RWPE2 (cell line): Measurements from ENCODE around the gene PHF23.

Experiments used
- ATAC-seq: fragments of 200-7000 bp; cut with Tn5 transposase; 3 replicates; pipeline ENCODE4 v1.9.1; 2021; ENCODE audit warnings: low read depth
- DNase-seq: peaks from one replicate; pipeline ENCODE4 v3.0.0-alpha.2; 2020; ENCODE audit warnings: low spot score
- H3K27ac ChIP-seq: fragments of 450-650 bp; 2 replicates; pipeline ENCODE4 v1.5.1; 2017; ENCODE audit warnings: mild to moderate bottlenecking; ENCODE audit not compliant: poor library complexity, severe bottlenecking
- H3K27me3 ChIP-seq: fragments of 250-450 bp; sonication (Bioruptor Pico); 2 replicates; pipeline ENCODE4 v1.5.1; 2021; ENCODE audit warnings: mild to moderate bottlenecking, moderate library complexity; ENCODE audit not compliant: insufficient read depth, poor library complexity, severe bottlenecking
- H3K36me3 ChIP-seq: fragments of 250-450 bp; sonication (Bioruptor Pico); 2 replicates; pipeline ENCODE4 v1.5.1; 2020; ENCODE audit warnings: low read depth, mild to moderate bottlenecking, moderate library complexity
- H3K4me1 ChIP-seq: fragments of 250-450 bp; sonication (Bioruptor Pico); 2 replicates; pipeline ENCODE4 v1.5.1; 2021; ENCODE audit warnings: mild to moderate bottlenecking, moderate library complexity; ENCODE audit not compliant: insufficient read depth, poor library complexity, severe bottlenecking
- H3K4me3 ChIP-seq: fragments of 250-450 bp; sonication (Bioruptor Pico); 2 replicates; pipeline ENCODE4 v1.5.1; 2021; ENCODE audit warnings: mild to moderate bottlenecking, moderate library complexity; ENCODE audit not compliant: severe bottlenecking
- H3K9me3 ChIP-seq: fragments of 250-450 bp; sonication (Bioruptor Pico); 2 replicates; pipeline ENCODE4 v1.5.1; 2021; ENCODE audit warnings: mild to moderate bottlenecking, moderate library complexity; ENCODE audit not compliant: severe bottlenecking
- TF ChIP-seq, protein P1 (sequence below): fragments of 450-650 bp; IDR thresholded peaks from one replicate; pipeline ENCODE4 v1.5.1; 2017; ENCODE audit warnings: mild to moderate bottlenecking, moderate library complexity; ENCODE audit not compliant: poor library complexity, severe bottlenecking

Gene PHF23

DNA sequence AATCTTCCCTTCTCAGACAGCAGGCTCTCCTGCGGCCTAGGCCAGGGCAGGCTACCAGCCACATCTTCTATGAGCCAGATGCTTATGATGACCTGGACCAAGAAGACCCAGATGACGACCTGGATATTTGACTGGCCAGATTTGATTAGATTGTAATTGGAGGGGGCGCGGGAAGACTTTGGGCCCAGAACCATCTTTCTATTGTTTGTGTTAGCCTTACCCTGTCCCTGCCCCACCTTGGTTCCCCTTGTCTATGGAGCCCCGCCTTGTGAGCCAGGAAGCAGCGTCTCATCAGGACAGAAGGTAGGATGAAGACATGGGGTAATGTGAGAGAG is 20.3 kb upstream of the PHF23 start:
- Histone ChIP-seq H3K4me1 (peaks cover 22% of the 10 kb centered on the region), H3K36me3 (peaks cover 61% of the 10 kb centered on the region), H3K4me3 (no peak overlapping the region), H3K27ac (peak overlapping the region; percentile 86), H3K9me3 (no peaks in the 10 kb centered on the region), H3K27me3 (no peaks in the 10 kb centered on the region)
- no peak for DNase-seq
- TF ChIP-seq, protein P1, sequence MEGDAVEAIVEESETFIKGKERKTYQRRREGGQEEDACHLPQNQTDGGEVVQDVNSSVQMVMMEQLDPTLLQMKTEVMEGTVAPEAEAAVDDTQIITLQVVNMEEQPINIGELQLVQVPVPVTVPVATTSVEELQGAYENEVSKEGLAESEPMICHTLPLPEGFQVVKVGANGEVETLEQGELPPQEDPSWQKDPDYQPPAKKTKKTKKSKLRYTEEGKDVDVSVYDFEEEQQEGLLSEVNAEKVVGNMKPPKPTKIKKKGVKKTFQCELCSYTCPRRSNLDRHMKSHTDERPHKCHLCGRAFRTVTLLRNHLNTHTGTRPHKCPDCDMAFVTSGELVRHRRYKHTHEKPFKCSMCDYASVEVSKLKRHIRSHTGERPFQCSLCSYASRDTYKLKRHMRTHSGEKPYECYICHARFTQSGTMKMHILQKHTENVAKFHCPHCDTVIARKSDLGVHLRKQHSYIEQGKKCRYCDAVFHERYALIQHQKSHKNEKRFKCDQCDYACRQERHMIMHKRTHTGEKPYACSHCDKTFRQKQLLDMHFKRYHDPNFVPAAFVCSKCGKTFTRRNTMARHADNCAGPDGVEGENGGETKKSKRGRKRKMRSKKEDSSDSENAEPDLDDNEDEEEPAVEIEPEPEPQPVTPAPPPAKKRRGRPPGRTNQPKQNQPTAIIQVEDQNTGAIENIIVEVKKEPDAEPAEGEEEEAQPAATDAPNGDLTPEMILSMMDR: no peak
- no peak for ATAC-seq

DNA sequence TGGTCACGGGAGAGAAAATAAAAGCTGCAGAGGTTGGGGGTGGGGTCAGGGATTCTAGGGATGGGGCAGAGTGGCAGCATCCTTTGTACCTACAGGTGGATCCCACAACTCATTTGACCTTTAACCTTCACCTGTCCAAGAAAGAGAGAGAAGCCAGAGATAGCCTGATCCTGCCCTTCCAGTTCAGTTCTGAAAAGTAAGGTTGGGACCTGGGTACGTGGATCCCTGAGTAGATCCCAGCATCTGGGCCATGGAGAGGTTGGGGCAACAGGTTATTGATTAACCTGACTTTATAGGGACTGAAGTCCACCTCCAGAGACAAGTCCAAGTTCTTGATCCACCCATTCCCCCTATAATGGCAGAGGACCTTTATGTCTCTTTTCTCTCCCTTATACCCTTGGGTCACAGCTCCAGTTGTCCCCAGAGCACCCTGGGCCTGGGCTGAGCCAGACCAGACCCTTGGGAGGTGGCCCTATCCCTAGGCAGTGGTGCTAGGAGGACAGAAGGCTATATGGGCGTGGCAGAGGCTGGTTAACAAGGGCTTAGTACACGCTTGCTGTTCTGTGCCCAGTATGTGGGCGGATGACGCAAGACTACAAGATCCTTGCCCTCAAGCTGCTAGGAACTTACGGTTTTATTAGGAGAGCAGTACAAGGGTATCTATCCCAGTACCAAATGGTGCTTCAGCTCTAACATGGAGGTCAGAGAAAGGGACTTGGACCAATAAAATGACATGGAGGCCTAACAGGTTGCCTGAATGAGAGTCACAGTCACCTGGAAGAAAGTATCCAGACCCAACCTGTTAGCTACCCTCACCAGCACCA is 19.7 kb upstream of the PHF23 start:
- no peak overlapping the region for H3K4me3 ChIP-seq
- TF ChIP-seq, protein P1: no peak
- peaks cover 16% of the 10 kb centered on the region for H3K4me1 ChIP-seq
- peaks cover 67% of the 10 kb centered on the region for H3K36me3 ChIP-seq
- no peaks in the 10 kb centered on the region for H3K9me3 ChIP-seq
- peak overlapping the region; percentile 86 for H3K27ac ChIP-seq
- no peaks in the 10 kb centered on the region for H3K27me3 ChIP-seq
- no peak for DNase-seq
- peak; percentile 21; the same call in 2 of the 3 replicates for ATAC-seq

DNA sequence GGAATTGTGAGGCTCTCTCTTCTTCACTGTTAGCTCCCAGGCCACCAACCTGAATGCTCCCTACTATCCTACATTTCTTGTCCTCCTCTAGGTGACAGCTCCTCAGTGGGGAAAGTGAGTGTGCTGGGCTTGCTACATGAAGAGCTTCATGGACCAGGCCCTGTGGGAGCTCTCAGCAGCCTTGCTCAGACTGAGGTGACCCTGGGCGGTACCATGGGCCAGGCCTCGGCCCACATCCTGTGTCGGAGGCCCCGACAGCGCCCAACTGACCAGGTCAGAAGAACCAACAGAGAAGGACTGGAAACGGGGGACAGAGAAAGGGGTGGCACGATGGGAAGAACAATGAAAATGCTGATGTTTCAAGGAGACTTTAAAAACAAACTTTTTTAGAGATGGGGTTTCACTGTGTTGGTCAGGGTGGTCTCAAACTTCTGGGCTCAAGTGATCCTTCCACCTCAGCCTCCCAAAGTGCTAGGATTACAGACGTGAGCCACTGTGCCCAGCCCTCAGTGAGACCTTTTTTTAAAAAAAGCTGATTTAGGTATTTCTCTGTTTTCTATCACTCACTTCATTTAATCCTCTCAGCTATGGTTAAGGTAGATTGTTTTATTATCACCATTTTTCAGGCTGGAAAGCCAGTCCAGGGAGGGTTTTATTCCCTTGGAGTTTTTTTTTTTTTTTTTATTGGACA is 17.7 kb upstream of the PHF23 start:
- peaks cover 74% of the 10 kb centered on the region for H3K36me3 ChIP-seq
- no peak overlapping the region for H3K27ac ChIP-seq
- H3K27me3 ChIP-seq: no peaks in the 10 kb centered on the region
- H3K4me3 ChIP-seq: no peak overlapping the region
- H3K4me1 ChIP-seq: peaks cover 16% of the 10 kb centered on the region
- TF ChIP-seq, protein P1: no peak
- H3K9me3 ChIP-seq: no peaks in the 10 kb centered on the region
- DNase-seq: no peak
- no peak for ATAC-seq

DNA sequence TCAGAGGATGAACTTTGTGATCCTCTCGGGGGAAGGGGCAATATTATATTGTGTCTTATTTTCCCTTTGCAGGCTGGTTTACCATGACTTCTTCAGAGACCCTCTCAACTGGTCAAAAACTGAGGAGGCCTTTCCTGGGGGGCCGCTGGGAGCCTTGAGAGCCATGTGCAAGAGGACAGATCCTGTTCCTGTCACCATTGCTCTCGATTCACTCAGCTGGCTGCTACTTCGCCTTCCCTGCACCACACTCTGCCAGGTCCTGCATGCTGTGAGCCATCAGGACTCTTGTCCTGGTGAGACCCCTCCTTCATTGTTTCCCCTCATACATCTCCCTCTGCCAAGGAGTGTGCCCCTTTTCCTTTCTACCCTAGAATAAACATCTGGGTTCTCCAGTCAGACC is 15.3 kb upstream of the PHF23 start:
- H3K4me1 ChIP-seq: peaks cover 8% of the 10 kb centered on the region
- H3K9me3 ChIP-seq: no peaks in the 10 kb centered on the region
- ATAC-seq: no peak
- TF ChIP-seq, protein P1: no peak
- no peaks in the 10 kb centered on the region for H3K27me3 ChIP-seq
- peaks cover 56% of the 10 kb centered on the region for H3K36me3 ChIP-seq
- H3K4me3 ChIP-seq: no peak overlapping the region
- DNase-seq: no peak
- no peak overlapping the region for H3K27ac ChIP-seq

DNA sequence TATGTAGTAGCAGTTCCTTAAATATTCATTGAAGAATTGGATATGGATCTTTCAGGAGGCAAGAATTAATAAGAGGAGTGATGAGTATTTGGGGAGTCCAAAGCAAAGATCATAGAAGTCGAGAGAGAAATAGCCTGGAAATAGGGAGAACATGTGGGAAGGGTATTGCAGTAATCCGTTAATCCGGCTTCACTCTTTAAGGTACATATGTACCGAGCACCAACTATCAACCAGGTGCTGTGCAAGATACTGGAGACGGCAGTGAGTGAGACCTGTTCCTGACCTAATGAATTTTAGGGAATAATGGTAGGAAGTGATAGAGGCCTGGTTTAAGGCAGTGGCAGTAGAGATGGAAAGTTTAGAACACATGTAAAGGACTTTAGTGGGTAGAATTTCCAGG is 13.8 kb upstream of the PHF23 start:
- TF ChIP-seq, protein P1: no peak
- Histone ChIP-seq H3K27ac (peak overlapping the region; percentile 70), H3K9me3 (no peaks in the 10 kb centered on the region), H3K4me1 (no peaks in the 10 kb centered on the region), H3K4me3 (peak overlapping the region; percentile 62), H3K27me3 (no peaks in the 10 kb centered on the region), H3K36me3 (peaks cover 41% of the 10 kb centered on the region)
- DNase-seq: no peak
- no peak for ATAC-seq
